Measurements from ENCODE around the gene FAM83G. TPM values are rescaled to one million over a fixed set of nuclear protein-coding genes. Genes with fewer than 3 reads are reported as not detected.

FAM83G gene
- total RNA-seq, 1 donor from 2014 or later, result 0.16 TPM

- no peak for DNase-seq
These were observed 17.3 kb downstream of the FAM83G start for GRCh38 chr17:18987230-18987610.

- no peak for DNase-seq
These were observed 17.9 kb downstream of the FAM83G start for GRCh38 chr17:18986541-18987229.

GRCh38 chr17:18985475-18985874 is 19.1 kb downstream of the FAM83G start:
- no peak for DNase-seq

- no peak for DNase-seq
These were observed 20.1 kb downstream of the FAM83G start for GRCh38 chr17:18984273-18985114.

DNA sequence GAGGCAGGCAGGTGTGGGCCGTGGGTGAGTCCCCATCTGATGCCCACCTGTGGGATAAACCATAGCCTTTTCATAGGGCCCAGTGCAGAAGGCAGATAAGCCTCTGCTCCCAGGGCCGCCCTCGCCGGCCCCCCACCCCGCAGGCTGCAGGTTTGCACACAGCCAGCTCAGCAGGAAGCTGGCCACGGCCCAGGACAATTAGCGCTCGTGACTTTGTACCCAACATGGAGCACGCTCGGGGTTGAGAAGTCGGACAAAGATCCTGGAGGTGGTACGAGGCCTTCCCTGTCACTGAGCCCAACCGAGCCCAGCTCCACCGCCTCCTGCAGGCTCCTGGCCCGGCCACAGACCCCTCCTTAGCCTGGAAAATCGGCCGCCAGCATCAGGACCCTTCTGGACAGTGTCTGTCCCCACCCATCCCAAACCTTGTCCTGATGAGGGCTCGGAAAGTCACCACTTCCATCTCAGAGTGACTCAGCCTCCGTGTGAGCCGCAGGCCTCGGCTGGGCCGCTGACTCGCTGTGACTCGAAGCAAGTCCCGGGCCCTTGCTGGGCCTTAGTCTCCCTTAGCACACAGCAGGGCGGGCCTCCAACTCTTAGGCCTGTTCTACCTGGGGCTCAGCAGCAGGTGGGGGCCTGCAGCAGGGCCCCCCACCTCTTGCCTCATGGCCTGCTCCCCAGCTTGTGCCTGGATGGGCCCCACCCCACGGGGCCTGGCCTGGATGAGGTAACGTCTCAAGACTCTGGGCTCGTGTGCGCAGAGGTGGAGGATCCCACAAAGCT is 22.7 kb downstream of the FAM83G start:
- DNase-seq, result no peak

DNA sequence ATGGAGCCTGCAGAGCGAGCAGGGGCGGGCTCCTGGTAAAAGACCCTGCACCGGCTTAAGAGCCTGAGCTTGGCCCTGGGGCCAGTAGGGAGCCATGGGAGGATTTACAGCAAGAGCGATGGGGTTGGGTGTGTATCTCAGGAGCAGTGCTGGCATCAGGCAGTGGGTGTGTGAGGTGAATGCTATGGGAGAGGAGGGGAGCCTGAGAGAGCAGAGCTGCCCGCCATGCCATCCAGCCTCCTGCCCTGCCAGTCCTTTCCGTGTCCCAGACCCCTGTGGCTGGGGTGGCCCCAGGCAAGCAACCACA is 23.3 kb downstream of the FAM83G start:
- no peak for DNase-seq

- no peak for DNase-seq
These were observed 23.8 kb downstream of the FAM83G start for GRCh38 chr17:18980682-18981334.

DNA sequence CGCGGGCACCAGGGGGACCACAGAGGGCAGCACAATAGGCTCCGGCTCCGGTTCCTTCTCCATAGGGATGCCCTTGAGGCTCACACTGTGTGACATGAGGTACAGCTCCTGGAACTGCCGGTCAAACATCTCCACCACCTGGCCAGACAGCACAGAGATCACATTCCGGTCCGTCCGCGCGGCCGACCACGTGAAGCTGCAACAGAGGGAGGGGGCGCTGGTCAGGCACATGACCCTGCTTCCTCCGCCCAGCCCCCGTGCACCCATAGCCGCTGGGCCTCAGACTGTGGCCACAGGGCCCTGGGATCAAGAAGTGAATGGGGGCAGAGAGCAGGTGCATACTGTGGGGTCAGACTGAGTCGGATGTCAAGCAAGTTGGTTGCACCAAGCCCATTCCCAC is 25.9 kb downstream of the FAM83G start:
- DNase-seq, result no peak

DNA sequence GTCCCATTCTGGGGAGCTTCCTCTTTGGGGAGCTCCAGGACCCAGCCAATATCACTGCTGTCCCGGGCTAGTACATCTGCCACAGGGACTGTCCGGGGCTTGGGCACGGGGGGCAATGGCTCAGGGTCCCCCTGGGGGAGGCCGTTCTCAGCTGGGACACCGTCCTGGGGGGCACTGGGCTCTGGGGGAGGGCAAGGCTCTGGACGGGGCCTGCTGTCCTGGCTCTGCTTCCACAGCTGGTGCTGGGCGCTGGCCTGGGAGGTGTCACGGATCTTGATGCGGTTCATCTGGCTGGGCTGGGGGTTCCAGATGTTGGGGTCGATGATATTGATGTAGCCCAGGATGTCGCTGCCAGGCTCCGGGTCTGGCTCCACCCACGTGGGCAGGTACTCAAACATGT is 26.5 kb downstream of the FAM83G start:
- DNase-seq, result no peak

- no peak for DNase-seq
These were observed 26.9 kb downstream of the FAM83G start for GRCh38 chr17:18977646-18978045.

DNA sequence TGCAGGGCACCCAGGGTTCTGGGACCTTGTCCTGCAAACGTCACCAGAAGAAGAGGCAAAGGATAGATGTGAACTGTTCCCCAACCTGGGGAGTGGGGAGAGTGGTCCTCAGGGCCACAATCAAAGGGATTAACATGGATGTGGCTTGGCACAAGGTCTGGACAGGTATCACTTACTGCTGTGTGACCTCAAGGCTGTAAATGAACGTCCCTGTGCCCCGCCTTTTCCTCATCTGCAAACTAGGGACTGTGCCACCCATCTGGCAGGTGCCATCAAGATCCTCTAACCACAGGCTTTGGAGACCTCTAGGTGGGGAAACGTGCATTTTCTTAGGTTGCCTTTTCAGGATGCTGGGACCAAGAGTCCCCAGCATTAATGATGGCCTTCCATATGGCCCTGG is 27.5 kb downstream of the FAM83G start:
- DNase-seq, result no peak

GRCh38 chr17:18976201-18976600 is 28.4 kb downstream of the FAM83G start:
- no peak for DNase-seq

DNA sequence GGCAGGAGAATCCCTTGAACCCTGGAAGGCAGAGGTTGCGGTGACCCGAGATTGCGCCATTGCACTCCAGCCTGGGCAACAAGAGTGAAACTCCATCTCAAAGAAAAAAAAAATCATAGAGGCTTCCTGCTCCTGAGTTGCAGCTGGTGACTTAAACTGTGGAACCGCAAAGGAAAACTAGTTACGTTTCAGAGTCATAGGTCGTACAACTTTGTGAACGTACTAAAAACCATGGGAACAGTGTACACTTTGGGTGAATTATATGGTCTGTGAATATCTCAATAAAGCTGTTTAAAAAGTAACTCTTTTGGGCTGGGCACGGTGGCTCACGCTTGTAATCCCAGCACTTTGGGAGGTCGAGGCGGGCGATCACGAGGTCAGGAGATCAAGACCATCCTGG is 29.0 kb downstream of the FAM83G start:
- no peak for DNase-seq

DNA sequence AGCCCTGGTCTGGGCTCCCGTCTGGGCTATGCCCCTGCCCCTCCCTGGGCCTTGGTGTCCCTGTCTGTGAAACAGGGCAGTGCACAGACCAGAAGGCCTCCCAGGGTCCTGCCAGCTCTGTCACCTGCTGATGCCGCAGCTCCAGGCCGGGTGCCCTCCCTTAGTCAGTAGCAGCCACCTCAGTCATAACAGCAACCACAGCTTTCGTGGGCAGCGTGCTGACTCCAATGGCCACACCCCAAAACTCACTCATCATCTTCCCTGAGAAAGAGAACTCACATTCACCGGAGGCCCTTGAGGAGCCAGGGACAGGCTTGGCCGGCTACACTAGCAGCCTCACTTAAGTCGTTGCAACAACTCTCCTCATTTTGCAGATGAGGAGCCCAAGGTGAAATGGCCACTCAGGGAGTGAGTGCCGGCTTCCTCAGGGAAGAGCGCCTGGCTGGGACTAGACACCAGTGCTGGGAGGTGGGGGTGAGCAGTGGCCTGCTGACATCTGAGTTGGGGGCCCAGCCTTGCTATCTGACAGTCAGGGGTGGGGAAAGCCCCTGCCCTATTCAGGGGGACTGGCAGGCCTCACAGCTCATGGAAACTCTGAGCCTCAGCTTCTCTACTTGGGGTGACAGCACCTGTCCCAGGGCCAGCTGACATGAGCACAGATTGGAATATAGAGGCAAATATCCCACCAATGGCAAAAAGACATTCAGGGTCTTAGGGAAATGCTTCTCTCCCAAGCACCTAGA is 30.0 kb downstream of the FAM83G start:
- no peak for DNase-seq

GRCh38 chr17:18971801-18972200 is 32.8 kb downstream of the FAM83G start:
- no peak for DNase-seq

DNA sequence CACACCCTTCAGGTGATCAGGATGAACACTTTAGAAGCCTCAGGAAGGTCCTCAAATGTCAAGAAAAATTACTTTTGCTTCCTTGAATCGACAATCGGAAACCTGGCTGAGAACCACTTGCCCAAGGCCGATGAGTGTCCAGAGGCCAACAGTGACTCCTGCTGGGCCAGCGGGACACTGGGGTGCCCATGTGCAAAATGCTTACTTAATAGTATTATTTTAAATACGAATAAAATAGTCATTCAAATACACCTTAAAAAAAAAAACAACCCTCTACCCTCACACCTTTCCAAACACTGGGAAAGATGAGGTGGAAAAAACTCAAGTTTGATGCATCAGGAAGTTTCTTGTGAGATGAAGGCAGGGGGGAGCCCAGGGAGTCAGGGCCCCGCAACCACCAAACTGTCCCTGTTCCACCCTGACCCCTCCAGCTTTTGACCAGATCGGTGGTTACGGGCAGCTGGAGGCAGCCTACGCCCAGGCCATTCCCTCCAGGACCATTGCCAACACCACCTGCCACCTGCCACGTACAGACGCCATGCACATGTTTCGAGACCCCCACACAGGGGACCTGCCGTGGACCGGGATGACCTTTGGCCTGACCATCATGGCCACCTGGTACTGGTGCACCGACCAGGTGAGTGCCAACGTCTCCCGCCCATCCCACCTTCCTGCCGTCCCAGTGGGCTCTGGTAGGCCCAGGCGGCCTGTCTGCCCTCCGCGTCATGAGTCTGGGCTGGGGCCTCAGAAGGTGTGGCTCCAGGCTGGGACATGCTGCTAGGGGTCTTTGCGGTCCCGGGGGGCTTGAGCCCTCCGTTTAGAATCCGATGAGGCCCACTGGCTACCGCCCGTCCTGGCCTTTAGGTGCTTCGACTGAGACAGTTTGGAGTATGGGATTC is 33.7 kb downstream of the FAM83G start:
- DNase-seq, result no peak

DNA sequence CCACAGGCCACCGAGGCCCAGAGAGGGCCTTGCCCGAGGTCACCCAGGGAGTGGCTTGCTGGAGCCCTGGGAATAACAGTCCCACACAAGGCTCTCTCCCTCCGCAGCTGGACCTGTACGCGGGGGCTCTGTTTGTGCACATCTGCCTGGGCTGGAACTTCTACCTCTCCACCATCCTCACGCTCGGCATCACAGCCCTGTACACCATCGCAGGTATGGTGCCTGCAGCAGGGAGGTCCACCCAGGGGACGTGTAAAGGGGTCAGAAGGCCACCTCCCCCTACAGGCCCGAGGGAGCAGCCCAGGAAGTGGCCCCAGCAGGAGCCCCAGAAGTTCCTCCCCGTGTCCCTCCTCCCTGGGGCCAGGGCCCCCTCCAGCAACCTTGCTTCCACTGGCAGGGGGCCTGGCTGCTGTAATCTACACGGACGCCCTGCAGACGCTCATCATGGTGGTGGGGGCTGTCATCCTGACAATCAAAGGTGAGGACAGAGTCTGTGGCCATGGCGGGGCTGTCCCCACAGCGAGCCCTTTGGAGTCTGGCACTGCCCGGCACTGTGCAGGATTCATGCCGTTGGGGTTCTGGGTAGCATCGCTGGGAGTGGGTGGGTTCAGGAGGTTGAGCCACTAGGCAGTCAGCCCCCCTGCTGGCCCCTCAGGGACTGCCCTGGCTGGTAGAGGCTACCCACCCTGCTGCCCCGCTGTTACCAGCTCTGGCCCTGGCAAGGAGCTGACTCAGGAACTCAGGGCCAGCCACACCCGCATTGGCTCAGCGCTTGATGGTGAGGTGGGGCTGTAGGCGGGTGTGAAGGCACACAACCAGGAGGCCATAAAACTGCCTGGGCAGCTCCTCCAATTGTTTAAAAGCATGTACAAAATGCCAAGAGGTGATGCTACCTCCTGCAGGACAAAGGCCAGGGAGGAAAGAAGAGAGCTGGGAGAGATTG is 35.3 kb downstream of the FAM83G start:
- no peak for DNase-seq

- DNase-seq, result no peak
These were observed 36.2 kb downstream of the FAM83G start for GRCh38 chr17:18968345-18968744.

DNA sequence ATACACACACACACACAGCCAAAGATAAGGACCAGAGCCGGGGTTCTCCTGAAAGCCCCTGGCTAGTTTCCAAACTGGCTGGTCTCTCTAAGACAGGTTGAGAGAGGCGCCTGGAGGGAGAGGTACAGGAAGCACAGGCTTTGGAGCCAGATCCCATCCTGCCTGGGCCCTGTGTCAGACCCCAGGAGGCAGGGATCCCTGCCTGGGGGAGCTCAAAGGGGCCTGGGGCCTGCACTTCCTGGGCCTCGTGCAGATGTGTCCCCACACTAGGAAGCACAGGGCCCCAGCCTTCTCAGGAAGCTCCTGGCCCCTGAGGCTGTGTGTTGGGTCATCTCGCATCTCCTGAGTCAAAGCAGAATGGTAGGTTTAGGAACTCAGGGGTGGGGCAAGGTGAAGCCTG is 36.6 kb downstream of the FAM83G start:
- DNase-seq, result no peak
